Hematopoietic multipotent progenitor cell treated with erythropoietin and hydrocortisone succinate and interleukin-3 and kit ligand, for 6 days (in vitro differentiated cells): ENCODE measurements around the gene AP1M2.
"Not testable (repeated sequence)": the region's sequence is repeated elsewhere in the genome, so short reads cannot be mapped to it uniquely, and the experiment has no call there.

Experiments used
- DNase-seq: peaks from one replicate; pipeline ENCODE4 v3.0.0-alpha.2; 2015

The AP1M2 gene

GRCh38 chr19:10560154-10560553, 27.0 kb downstream of the AP1M2 start:
- DNase-seq: no peak

GRCh38 chr19:10557603-10558197, 29.4 kb downstream of the AP1M2 start:
- no peak for DNase-seq

- no peak for DNase-seq
Observed at GRCh38 chr19:10555610-10555973, 31.5 kb downstream of the AP1M2 start.

- DNase-seq: peak; percentile 51
Observed at GRCh38 chr19:10554760-10555609, 32.1 kb downstream of the AP1M2 start.

GRCh38 chr19:10553943-10554381, 33.1 kb downstream of the AP1M2 start:
- DNase-seq: peak; percentile 77

- DNase-seq: no peak
Observed at GRCh38 chr19:10553087-10553667, 33.9 kb downstream of the AP1M2 start.

- DNase-seq: peak; percentile 76
Observed at GRCh38 chr19:10552510-10553053, 34.5 kb downstream of the AP1M2 start.

- DNase-seq: peak; percentile 86
Observed at GRCh38 chr19:10551698-10552301, 35.3 kb downstream of the AP1M2 start.

- DNase-seq: not testable (repeated sequence)
Observed at GRCh38 chr19:10551006-10551405, 36.1 kb downstream of the AP1M2 start.

GRCh38 chr19:10550336-10550735, 36.8 kb downstream of the AP1M2 start:
- DNase-seq: no peak

- DNase-seq: no peak
Observed at GRCh38 chr19:10549733-10550132, 37.4 kb downstream of the AP1M2 start.

GRCh38 chr19:10548746-10549276, 38.3 kb downstream of the AP1M2 start:
- no peak for DNase-seq

GRCh38 chr19:10546817-10547216, 40.3 kb downstream of the AP1M2 start:
- no peak for DNase-seq

GRCh38 chr19:10544753-10545251, 42.3 kb downstream of the AP1M2 start:
- peak; percentile 32 for DNase-seq

- peak; percentile 70 for DNase-seq
Observed at GRCh38 chr19:10544242-10544752, 42.8 kb downstream of the AP1M2 start.

- peak; percentile 97 for DNase-seq
Observed at GRCh38 chr19:10543420-10544241, 43.5 kb downstream of the AP1M2 start, which contains the start of gene ATG4D. Gene ATG4D (plus strand): TSS chr19:10543904. CDS start chr19:10544091, 187 bp downstream.

GRCh38 chr19:10543059-10543419, 44.1 kb downstream of the AP1M2 start:
- peak; percentile 50 for DNase-seq

GRCh38 chr19:10539016-10539415, 48.1 kb downstream of the AP1M2 start:
- DNase-seq: peak; percentile 48

GRCh38 chr19:10538204-10538983, 48.7 kb downstream of the AP1M2 start:
- no peak for DNase-seq

- no peak for DNase-seq
Observed at GRCh38 chr19:10537668-10538067, 49.4 kb downstream of the AP1M2 start.

- no peak for DNase-seq
Observed at GRCh38 chr19:10535613-10536012, 51.5 kb downstream of the AP1M2 start.
